ENCODE results near the gene TEAD1.

- TF ChIP-seq CTCF (IDR thresholded peaks at IDR 0.05) (no peak), POLR2A (IDR thresholded peaks at IDR 0.05) (no peak)
Observed at GRCh38 chr11:12905435-12905834, 231.2 kb downstream of the TEAD1 start.
